Large intestine (tissue), 3 donors: ENCODE results near the gene PIK3CD. TPM values are rescaled to one million over a fixed set of nuclear protein-coding genes. Genes with fewer than 3 reads are reported as not detected.

Source experiments
- DNase-seq, 2 donors: peaks; one replicate each; pipeline versions ENCODE4 v3.0.0 to v3.0.0-alpha.2; 2013
- H3K27ac ChIP-seq: one replicate; pipeline ENCODE4 v1.5.1; 2013; ENCODE audit warnings: low read length
- H3K27me3 ChIP-seq: 2 replicates; pipeline ENCODE4 v1.6.1; 2013; ENCODE audit warnings: low read length; ENCODE audit not compliant: control insufficient read depth, insufficient read depth
- H3K36me3 ChIP-seq: 2 replicates; pipeline ENCODE4 v1.6.1; 2013; ENCODE audit warnings: low read length; ENCODE audit not compliant: control insufficient read depth, insufficient read depth
- H3K4me1 ChIP-seq: one replicate; pipeline ENCODE4 v1.6.1; 2013; ENCODE audit warnings: low read length; ENCODE audit not compliant: control insufficient read depth, insufficient read depth
- H3K4me3 ChIP-seq: one replicate; pipeline ENCODE4 v1.5.1; 2013; ENCODE audit warnings: low read length
- H3K9me3 ChIP-seq: one replicate; pipeline ENCODE4 v1.6.1; 2013; ENCODE audit warnings: mild to moderate bottlenecking, low read depth, low read length, moderate library complexity; ENCODE audit not compliant: control insufficient read depth
- WGBS: methylation state at CpG from one replicate; pipeline ENCODE4 v1.1.5; 2013; ENCODE audit warnings: low lambda C conversion rate; ENCODE audit not compliant: insufficient coverage; 5-methylcytosine and 5-hydroxymethylcytosine counted together
- polyA plus RNA-seq: library from polyadenylated mRNA; unstranded; fragments of 120-200 nt; gene quantifications from one replicate; pipeline ENCODE4 v1.2.1, GENCODE V29; 2013

The PIK3CD gene
- polyA plus RNA-seq, 1 donor: 16.1 TPM

DNA sequence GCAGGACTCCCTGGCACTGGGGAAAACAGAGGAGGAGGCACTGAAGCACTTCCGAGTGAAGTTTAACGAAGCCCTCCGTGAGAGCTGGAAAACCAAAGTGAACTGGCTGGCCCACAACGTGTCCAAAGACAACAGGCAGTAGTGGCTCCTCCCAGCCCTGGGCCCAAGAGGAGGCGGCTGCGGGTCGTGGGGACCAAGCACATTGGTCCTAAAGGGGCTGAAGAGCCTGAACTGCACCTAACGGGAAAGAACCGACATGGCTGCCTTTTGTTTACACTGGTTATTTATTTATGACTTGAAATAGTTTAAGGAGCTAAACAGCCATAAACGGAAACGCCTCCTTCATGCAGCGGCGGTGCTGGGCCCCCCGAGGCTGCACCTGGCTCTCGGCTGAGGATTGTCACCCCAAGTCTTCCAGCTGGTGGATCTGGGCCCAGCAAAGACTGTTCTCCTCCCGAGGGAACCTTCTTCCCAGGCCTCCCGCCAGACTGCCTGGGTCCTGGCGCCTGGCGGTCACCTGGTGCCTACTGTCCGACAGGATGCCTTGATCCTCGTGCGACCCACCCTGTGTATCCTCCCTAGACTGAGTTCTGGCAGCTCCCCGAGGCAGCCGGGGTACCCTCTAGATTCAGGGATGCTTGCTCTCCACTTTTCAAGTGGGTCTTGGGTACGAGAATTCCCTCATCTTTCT is 75.5 kb downstream of the PIK3CD start:
- Histone ChIP-seq H3K9me3 (peaks cover 17% of the 10 kb centered on the region), H3K4me1 (no peaks in the 10 kb centered on the region), H3K27me3 (no peaks in the 10 kb centered on the region), H3K4me3 (no peak overlapping the region), H3K27ac (no peak overlapping the region), H3K36me3 (peaks cover 79% of the 10 kb centered on the region)
- 100% methylated on average over 1 of the region's 25 CpGs for WGBS
- DNase-seq: no peak

DNA sequence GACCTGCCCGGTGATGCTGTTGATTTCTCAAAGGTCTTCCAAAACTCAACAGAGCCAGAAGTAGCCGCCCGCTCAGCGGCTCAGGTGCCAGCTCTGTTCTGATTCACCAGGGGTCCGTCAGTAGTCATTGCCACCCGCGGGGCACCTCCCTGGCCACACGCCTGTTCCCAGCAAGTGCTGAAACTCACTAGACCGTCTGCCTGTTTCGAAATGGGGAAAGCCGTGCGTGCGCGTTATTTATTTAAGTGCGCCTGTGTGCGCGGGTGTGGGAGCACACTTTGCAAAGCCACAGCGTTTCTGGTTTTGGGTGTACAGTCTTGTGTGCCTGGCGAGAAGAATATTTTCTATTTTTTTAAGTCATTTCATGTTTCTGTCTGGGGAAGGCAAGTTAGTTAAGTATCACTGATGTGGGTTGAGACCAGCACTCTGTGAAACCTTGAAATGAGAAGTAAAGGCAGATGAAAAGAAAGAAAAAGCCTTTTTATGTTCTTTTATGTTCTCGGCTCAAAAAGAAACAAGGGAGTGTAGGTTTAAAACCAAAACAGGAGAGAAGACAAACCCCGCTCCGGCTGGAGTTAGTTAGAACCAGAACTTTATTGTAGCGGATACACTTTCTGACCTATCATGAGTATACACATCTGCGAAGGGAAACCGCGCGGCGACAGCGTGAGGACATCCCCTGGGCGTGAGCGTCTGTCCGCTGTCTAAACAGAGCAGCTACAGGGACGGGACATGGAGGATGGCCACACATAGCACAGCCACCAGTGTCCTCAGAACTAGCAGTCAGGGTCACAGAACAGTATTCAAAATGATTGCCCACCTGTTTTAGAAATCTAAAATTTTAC is 77.1 kb downstream of the PIK3CD start:
- H3K27me3 ChIP-seq: no peaks in the 10 kb centered on the region
- no peak for DNase-seq
- no peak overlapping the region for H3K4me3 ChIP-seq
- H3K9me3 ChIP-seq: peaks cover 3% of the 10 kb centered on the region
- H3K36me3 ChIP-seq: peaks cover 79% of the 10 kb centered on the region
- WGBS: 94% methylated on average over 5 of the region's 33 CpGs
- no peaks in the 10 kb centered on the region for H3K4me1 ChIP-seq
- H3K27ac ChIP-seq: no peak overlapping the region

DNA sequence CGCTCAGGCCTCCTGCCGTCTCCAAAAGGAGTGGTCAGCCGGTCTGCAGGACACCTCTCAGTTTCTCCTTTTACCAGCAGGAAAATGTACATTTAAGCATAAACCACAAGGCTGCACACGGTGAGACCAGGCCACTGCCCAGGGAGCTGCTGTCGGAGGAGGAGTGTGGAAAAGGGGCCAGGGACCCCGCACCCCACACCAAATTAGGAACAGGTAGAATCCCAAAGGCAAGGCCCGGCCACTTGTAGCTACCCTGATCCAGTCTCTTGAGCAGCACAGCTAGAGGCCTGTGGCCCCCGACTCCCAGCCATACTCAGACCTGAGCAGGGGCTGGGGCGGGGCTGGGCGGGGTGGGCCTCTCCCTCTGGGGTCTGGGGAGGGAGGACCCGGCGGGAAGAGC is 78.0 kb downstream of the PIK3CD start:
- peaks cover 79% of the 10 kb centered on the region for H3K36me3 ChIP-seq
- no peaks in the 10 kb centered on the region for H3K27me3 ChIP-seq
- no peaks in the 10 kb centered on the region for H3K4me1 ChIP-seq
- H3K27ac ChIP-seq: no peak overlapping the region
- no CpG with 5 or more reads among the region's 12 CpGs for WGBS
- H3K9me3 ChIP-seq: no peaks in the 10 kb centered on the region
- H3K4me3 ChIP-seq: no peak overlapping the region
- no peak for DNase-seq

DNA sequence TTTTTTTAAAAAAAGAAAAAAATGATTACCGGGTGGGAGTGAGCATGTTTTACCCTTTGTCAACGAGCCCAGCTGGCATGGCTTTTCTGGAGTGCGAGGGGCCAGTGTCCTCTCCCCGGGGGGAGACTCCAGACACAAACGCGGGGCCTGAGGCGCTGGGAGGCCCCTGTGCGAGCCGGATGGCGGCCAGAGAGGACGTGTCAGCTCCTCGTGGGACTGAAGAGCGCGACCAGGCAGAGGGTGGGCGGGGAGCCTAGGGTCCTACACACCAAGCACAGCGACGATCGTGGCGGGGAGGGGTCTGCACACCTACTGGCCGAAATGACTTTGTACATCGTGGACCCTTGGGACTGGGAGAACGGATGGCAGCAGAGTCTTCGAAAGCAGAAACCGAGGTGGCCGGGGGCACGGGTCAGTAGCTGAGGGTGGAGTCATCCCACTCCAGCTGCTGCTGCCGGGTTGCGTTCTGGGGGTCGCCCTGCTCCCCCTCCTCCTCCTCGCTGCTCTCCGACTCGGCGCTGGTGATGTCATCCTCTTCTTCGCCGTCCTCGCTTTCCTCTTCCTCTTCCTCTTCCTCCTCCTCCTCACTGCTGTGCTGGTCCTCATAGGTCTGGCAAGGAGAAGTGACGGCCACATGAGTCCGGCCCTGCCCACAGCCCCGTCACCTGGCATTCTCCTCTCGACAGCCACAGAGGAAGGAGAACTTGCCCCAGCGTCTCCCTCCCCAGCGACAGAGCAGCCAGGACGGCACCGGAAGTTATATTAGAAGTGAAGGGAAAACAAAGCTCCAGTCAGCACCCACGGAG is 78.8 kb downstream of the PIK3CD start:
- Histone ChIP-seq H3K9me3 (no peaks in the 10 kb centered on the region), H3K27ac (no peak overlapping the region), H3K36me3 (peaks cover 83% of the 10 kb centered on the region), H3K27me3 (no peaks in the 10 kb centered on the region), H3K4me1 (no peaks in the 10 kb centered on the region), H3K4me3 (no peak overlapping the region)
- WGBS: no CpG with 5 or more reads among the region's 45 CpGs
- DNase-seq: no peak

DNA sequence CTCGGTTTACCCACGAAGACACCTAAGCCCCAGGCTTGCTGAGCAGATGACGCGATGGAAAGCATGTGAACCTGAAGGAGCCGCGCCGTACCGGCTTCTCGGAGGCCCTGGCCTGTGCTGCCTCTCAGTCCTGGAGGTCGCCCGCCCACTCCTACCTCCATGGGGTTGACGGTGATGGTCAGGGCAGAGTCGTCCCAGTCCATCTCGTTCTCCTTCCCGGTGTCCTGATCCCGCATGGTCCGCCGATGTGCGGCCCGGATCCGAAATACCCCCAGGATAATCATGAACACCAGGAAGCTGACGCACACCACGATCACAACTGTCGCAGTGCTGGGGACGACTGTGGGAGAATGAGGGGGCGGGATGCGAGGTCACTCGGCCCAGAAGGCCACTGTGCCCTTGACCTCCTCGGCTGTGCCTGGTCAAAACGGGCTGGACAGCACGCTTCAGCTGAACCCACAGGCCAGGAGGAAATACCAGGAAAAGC is 79.6 kb downstream of the PIK3CD start:
- H3K9me3 ChIP-seq: no peaks in the 10 kb centered on the region
- H3K4me1 ChIP-seq: no peaks in the 10 kb centered on the region
- peaks cover 89% of the 10 kb centered on the region for H3K36me3 ChIP-seq
- no peak for DNase-seq
- no peak overlapping the region for H3K4me3 ChIP-seq
- no CpG with 5 or more reads among the region's 31 CpGs for WGBS
- no peaks in the 10 kb centered on the region for H3K27me3 ChIP-seq
- no peak overlapping the region for H3K27ac ChIP-seq

DNA sequence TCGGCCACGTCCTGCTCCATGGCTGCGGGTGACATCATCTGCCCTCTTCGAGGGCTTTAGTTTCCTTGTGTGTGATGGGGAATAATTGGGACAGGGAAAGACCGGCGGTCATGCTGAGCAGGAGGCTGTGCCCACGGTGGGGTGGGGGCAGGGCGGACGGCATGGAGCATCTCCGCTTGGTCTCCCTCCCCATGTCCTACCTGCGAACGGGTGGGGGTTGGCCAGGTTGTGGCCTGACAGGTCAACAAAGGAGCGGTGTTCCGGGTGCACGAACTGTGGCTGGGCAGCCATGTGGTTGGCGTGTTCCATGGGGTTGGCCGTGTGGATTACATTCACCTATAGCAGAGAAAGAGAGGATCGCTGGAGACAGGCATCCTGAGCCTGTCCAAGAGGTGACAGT is 80.0 kb downstream of the PIK3CD start:
- H3K27ac ChIP-seq: no peak overlapping the region
- H3K9me3 ChIP-seq: no peaks in the 10 kb centered on the region
- no peak for DNase-seq
- H3K4me1 ChIP-seq: no peaks in the 10 kb centered on the region
- peaks cover 94% of the 10 kb centered on the region for H3K36me3 ChIP-seq
- H3K27me3 ChIP-seq: no peaks in the 10 kb centered on the region
- H3K4me3 ChIP-seq: no peak overlapping the region
- WGBS: no CpG with 5 or more reads among the region's 18 CpGs

DNA sequence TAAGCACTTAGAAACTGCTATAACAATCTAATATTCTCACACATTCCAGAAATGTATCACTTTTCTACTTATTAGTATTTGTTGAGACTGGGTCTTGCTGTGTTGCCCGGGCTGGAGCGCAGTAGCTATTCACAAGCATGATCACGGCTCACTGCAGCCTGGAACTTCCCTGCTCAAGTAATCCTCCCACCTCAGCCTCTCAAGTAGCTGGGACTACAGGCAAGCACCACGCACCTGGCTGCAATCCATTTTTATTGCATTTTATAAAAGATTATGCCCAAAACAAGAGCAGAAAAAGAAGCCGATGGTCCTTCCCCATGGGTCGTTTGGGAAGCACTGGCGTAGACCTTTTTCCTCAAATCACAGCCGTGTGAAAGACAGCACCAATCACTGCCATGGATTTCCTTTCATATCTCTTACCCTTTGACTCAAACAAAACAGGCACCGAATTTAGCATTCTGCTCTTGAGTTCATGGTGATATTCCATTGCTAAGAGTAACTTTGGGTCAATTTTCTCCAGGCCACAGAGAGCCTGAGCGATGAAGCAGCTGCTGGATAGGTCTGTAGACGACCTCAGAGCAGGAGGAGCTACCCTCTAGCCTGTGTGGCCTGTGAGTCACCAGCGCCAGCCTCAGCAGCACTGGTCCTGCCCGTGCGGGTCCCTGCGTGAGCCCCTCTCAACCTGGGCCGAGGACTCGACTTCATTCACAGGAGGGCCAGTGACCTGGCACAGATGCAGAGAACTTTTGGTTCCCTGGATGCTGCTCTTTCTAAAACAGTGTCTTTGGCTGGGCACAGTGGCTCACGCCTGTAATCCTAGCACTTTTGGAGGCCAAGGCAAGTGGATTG is 80.8 kb downstream of the PIK3CD start:
- Histone ChIP-seq H3K9me3 (no peaks in the 10 kb centered on the region), H3K4me1 (no peaks in the 10 kb centered on the region), H3K36me3 (peaks cover 94% of the 10 kb centered on the region), H3K4me3 (no peak overlapping the region), H3K27ac (no peak overlapping the region), H3K27me3 (no peaks in the 10 kb centered on the region)
- no peak for DNase-seq
- no CpG with 5 or more reads among the region's 18 CpGs for WGBS

DNA sequence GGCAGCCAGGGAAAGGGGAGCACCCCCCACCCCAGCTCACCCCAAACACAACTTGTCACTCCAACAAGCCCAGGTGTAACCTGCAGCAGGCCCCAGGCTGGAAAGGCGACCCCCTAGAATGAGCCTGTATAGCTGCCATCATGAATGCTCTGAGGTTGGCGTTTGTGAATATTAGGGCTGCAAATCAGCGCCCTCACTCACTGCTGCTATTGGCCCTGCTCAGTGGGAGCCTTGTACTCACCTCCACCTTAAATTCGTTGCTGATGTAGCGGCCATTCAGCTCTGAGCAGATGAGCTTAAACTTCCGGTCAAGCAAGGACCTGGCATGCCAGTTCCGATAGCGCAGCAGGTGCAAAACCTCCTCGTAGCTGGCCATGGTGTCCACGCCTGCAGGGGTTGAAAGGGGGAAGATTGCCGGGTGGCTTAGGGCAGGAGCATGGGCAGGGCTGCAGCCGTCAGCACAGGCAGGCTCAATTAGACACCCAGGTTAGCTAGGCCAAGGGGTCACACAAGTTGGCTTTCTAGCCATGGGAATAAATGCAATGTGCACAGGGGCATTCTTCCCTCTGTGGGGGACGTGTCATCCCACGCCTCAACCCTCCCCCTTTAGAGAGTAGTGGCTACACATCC is 81.7 kb downstream of the PIK3CD start:
- Histone ChIP-seq H3K36me3 (peaks cover 96% of the 10 kb centered on the region), H3K9me3 (no peaks in the 10 kb centered on the region), H3K4me1 (no peaks in the 10 kb centered on the region), H3K27me3 (no peaks in the 10 kb centered on the region), H3K27ac (no peak overlapping the region), H3K4me3 (no peak overlapping the region)
- WGBS: no CpG with 5 or more reads among the region's 14 CpGs
- no peak for DNase-seq

DNA sequence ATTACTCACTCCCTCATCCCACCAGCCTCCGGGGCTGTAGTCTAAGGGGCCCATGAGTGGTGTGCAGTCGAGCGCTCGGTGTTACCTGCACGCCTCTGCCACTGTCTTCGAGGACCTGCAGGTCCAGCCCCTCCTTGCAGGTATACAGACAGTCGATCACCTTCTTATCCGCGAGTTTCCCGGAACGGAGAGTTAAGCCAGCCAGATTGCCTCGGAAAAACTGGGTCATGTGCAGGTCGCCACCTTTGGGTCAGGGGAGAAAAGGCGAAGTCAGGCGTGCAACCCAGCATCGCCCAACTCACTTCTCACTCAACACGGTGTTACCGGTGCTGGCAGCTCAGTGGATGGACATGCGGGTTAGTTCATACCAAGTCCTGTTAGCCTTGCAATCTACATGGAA is 84.3 kb downstream of the PIK3CD start:
- H3K27ac ChIP-seq: no peak overlapping the region
- no peak for DNase-seq
- no peaks in the 10 kb centered on the region for H3K9me3 ChIP-seq
- H3K36me3 ChIP-seq: peaks cover 92% of the 10 kb centered on the region
- H3K27me3 ChIP-seq: no peaks in the 10 kb centered on the region
- no peak overlapping the region for H3K4me3 ChIP-seq
- H3K4me1 ChIP-seq: no peaks in the 10 kb centered on the region
- 100% methylated on average over 3 of the region's 19 CpGs for WGBS
